Breast epithelium (tissue), 3 donors: ENCODE measurements around the gene PIGH.

Experiments
- CTCF ChIP-seq, 3 donors: fragments of 450-650 bp; IDR thresholded peaks; one replicate each; pipeline ENCODE4 v1.5.1; 2016 to 2017; ENCODE audit warnings: antibody characterized with exemption in 3 of 3, mild to moderate bottlenecking in 3 of 3, moderate library complexity in 3 of 3
- POLR2A ChIP-seq: fragments of 450-650 bp; IDR thresholded peaks from one replicate; pipeline ENCODE4 v1.6.1; 2016; ENCODE audit warnings: antibody characterized with exemption, mild to moderate bottlenecking, moderate library complexity
- POLR2AphosphoS5 ChIP-seq, 3 donors: sonication (generic); formaldehyde crosslinking; IDR thresholded peaks; one replicate each; pipeline ENCODE4 v1.6.1; 2017; ENCODE audit warnings: antibody characterized with exemption in 3 of 3

DNA sequence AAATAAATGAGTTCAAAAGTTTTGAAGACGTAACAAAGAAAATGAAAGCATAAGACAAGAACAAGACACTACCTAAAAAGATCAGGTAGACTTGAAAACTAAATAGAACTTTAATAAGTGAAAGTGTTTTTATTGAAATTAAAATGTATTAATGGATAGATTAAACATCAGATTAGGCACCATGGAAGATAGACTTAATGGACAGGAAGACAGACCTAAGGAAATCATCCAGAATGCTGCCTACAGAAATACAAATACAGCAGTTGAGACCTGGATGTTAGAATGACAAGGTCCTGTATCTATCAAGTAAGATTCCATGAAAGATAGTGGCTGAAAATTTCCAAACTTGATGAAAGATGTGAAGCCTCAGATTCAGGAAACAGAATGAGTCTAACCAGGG, 55.5 kb downstream of the PIGH start:
- TF ChIP-seq CTCF (IDR thresholded peaks at IDR 0.05) (no peak), POLR2AphosphoS5 (IDR thresholded peaks at IDR 0.05) (no peak), POLR2A (no peak)
